ENCODE measurements around the gene MAD2L2.

The MAD2L2 gene

GRCh38 chr1:11704691-11705475 lies 23.9 kb upstream of the MAD2L2 start:
- no peak for DNase-seq (ENCODE audit: low read depth)

DNA sequence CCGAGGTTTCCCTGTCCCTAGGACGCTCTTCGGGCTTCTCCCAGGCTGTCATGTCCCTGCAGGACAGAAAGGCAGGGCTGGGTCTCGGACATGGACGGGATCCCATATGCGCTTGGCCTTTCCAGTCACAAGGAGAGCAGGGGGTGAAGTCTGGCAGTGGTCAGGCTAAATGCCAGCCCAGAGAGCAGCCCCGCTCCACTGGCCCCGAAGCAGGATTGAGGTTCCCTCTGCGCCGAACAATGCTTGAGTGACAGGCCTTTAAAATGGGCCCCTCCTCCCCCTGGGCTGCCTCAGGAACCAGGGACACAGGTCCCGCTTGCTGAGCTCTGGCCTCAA lies 23.2 kb upstream of the MAD2L2 start:
- no peak for DNase-seq (ENCODE audit: low read depth)

DNA sequence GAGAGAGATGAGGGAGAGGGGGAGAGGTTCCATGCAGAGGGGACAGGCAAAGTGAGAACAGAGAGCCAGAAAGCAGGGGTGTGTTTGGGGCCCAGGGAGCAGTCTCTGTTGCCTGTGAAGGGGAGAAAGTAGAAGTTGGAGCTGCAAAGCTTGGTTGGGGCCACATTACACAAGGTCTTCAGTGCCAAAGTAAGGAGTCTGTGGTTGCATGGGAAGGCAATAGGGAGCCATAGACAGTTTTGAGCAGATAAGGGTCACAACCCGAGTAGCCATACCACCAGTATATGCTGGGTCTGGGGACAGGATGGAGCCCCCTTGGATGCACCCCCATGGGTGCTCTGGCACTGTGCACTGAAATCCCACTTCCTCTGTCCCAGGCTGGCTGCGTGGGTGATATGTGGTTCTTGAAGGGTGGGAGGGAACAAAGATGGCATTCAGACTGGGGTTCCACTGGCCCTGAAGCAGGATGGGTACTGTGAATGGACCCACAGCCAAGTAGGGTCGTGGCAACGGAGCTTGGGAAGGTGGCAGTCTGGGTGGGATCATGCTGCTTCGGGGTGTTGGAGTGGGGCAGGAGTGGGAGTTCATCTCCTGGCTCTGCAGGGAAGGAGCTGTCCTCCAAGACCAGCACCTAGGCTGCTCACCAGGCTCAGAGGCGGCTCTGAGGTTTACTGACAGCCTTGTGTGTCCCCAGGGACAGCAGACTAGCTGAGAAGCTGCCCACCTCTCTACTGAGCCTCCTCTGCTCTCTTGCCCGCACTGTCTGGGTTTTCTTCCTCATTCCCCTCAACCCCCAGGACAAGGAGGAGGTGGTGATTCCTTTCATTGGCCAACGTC lies 22.6 kb upstream of the MAD2L2 start:
- DNase-seq (ENCODE audit: low read depth): no peak

GRCh38 chr1:11701981-11702803 lies 21.2 kb upstream of the MAD2L2 start:
- no peak for DNase-seq (ENCODE audit: low read depth)

- DNase-seq (ENCODE audit: low read depth): no peak
These were observed 20.6 kb upstream of the MAD2L2 start for GRCh38 chr1:11701551-11701961.

GRCh38 chr1:11700601-11701467 lies 19.9 kb upstream of the MAD2L2 start:
- no peak for DNase-seq (ENCODE audit: low read depth)

DNA sequence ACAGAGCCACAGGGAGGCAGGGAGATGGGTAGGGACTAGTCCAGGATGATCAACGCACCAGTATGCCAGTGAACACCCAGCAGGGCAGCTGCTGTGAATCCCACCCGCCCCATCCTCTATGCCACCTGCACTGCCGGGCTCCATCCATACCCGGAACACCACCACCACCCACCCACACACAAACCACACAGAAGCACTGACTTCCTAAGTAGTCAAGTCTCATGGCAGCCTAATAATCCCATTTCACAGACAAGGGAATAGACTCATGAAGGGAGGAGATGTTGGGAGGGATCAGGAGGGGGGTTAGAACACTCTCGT lies 16.9 kb upstream of the MAD2L2 start:
- DNase-seq (ENCODE audit: low read depth): no peak

GRCh38 chr1:11697188-11697892 lies 16.4 kb upstream of the MAD2L2 start:
- DNase-seq (ENCODE audit: low read depth): no peak

DNA sequence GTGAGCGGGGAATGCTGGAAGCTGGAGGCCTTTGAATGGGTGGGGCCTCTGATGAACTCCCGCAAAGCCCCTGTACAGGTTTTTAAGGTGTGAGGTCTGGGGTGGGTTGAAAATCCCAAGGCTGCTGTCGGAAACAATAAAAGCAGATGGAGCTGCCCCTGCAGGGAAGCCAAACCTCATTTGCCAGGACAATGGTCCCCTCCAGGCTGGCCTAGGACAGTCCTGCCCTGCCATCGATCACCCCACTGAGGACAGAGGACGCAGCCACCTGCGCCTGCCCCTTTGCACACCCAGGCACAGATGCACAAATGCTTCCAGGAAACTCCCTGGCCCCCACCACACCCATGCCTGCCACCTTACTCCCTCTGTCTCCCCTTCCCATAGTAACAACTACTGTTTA lies 14.9 kb upstream of the MAD2L2 start:
- DNase-seq (ENCODE audit: low read depth): no peak

- DNase-seq (ENCODE audit: low read depth): no peak
These were observed 13.0 kb upstream of the MAD2L2 start for GRCh38 chr1:11693917-11694316.

DNA sequence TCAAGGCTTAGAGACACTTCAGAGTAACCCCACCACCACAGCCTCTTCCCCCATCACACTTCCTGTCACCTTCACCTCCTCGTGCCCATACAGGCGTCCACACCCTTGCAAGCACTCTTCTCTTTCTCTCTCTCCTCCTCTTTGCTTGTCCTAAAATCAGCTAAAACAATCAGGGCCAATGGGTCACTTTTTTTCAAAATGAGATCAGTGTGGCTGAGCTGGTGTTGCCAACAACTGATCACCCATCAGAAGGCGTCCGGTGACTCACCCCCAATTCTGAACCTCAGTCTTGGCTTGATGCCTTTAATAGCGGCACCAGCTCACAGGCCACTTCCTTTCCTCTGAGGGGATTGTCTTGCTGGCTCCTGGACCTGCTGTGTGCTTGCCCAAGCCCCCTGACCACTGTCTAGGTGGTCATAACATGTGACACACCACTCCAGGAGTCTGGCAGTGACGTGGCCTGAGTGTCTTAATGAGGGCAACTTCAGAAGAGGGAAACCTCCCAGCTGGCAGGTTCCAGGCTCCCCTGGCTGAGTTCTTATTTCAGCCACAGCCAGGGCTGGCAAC lies 12.2 kb upstream of the MAD2L2 start:
- peak; percentile 66 for DNase-seq (ENCODE audit: low read depth)

DNA sequence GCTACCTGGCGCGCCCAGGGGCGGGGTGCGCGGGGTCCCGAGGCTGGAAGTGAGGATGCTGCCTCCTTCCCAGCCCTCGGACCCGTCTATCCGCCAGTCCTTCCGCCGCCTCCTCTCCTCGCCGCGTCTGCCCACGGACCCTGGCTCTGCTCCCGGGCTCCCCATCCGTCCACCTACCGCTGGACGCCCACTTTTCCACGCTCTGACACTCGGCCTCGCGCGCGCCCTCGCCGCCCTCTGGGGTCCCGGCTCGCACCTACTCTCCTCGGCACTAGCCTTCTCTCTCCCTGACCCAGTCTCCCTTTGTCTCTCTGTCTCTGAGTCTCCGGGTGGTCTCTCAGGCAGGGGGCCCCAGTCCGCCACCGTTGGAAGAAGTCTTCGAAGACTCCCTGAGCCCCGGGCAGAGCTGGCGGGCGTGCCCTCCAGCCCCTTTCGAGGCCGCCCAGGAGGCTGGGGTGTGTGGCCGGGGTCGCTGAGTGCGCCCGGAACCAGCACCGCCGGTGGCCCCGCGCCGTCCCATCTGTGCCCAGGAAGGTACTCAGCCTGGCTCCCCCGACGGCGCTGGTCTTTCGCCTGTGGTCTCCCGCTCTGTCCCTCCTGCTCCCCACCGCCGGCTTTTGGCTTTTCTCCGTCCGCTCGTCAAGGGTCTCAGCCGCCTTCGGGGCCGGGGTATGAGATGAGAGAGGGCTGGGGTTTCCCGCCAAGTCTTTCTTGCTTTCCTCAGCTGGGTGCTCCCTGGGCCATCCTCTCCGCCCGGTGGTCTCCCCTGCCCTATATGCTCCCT lies 11.2 kb upstream of the MAD2L2 start:
- DNase-seq (ENCODE audit: low read depth): no peak

GRCh38 chr1:11691302-11691914 lies 10.5 kb upstream of the MAD2L2 start, which contains the start of gene DRAXIN:
Gene DRAXIN (plus strand): TSS chr1:11691710. CDS start chr1:11706259, 14,549 bp downstream.
- DNase-seq (ENCODE audit: low read depth): no peak

GRCh38 chr1:11690397-11691301 lies 9.7 kb upstream of the MAD2L2 start:
- DNase-seq (ENCODE audit: low read depth): no peak

- no peak for DNase-seq (ENCODE audit: low read depth)
These were observed 7.6 kb upstream of the MAD2L2 start for GRCh38 chr1:11688506-11688905.

GRCh38 chr1:11685210-11685752 lies 4.3 kb upstream of the MAD2L2 start:
- no peak for DNase-seq (ENCODE audit: low read depth)

DNA sequence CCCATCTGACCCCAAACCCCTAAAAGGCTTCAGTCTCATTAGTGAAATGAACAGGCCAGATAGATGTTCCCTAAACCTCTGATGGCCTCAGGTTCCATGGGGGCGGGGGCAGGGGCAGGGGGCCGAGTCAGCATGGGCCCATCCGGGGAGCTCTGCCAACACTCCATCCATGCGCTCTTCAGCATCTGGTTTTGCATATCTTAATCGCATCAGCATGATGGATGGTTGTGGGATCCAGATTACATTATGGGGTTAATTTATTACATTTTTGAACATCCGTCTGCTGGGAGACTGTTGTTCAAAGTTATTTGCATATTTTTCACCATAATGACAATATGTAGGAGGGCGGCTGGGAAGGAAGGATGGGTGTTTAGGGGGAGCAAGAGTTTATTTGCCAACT lies 3.1 kb upstream of the MAD2L2 start:
- DNase-seq (ENCODE audit: low read depth): no peak

- DNase-seq (ENCODE audit: low read depth): no peak
These were observed 1.9 kb upstream of the MAD2L2 start for GRCh38 chr1:11682799-11683198.
